Measurements from ENCODE around the gene MOCS3.

DNA sequence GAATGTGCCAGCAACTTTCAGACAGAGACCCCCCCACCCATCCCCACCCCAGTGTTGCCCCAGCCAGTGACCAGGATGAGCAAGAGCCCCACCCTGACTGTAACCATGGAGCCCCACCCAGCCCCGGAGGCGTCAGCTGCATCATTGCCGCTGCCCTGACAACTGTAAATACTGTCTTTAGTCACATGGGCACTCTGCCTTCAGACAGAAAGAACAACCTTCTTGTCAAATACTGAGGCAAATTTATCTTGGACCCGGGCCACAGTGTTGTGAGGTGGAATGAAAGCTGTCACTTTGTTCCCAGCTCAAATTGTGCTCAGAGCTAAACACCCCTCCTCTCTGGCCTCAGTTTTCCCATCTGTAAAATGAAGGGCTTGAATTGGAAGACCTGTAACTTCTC, 23.7 kb downstream of the MOCS3 start:
- no peak for TF ChIP-seq POLR2A (IDR thresholded peaks at IDR 0.05)
- TF ChIP-seq, protein P1, sequence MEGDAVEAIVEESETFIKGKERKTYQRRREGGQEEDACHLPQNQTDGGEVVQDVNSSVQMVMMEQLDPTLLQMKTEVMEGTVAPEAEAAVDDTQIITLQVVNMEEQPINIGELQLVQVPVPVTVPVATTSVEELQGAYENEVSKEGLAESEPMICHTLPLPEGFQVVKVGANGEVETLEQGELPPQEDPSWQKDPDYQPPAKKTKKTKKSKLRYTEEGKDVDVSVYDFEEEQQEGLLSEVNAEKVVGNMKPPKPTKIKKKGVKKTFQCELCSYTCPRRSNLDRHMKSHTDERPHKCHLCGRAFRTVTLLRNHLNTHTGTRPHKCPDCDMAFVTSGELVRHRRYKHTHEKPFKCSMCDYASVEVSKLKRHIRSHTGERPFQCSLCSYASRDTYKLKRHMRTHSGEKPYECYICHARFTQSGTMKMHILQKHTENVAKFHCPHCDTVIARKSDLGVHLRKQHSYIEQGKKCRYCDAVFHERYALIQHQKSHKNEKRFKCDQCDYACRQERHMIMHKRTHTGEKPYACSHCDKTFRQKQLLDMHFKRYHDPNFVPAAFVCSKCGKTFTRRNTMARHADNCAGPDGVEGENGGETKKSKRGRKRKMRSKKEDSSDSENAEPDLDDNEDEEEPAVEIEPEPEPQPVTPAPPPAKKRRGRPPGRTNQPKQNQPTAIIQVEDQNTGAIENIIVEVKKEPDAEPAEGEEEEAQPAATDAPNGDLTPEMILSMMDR (IDR thresholded peaks at IDR 0.05): no peak
